Neural progenitor cell (in vitro differentiated cells): ENCODE data around the gene ENTREP3. TPM values are rescaled to one million over a fixed set of nuclear protein-coding genes. Genes with fewer than 3 reads are reported as not detected.
"Not testable (repeated sequence)": the region's sequence is repeated elsewhere in the genome, so short reads cannot be mapped to it uniquely, and the experiment has no call there.

Experiments used
- DNase-seq: peaks from one replicate; pipeline ENCODE4 v3.0.0-alpha.2; 2016; ENCODE audit warnings: low spot score
- H2AFZ ChIP-seq: fragments of 200-600 bp; sonication (generic); replicated peaks from 2 replicates; pipeline ENCODE4 v1.6.1; 2016; ENCODE audit warnings: antibody characterized with exemption
- H3F3A ChIP-seq: fragments of 200-600 bp; sonication (generic); 2 replicates; pipeline ENCODE4 v1.6.1; 2016; ENCODE audit warnings: antibody characterized with exemption, low read depth
- H3K27ac ChIP-seq: fragments of 200-600 bp; sonication (generic); 2 replicates; pipeline ENCODE4 v1.5.1; 2016; ENCODE audit warnings: mild to moderate bottlenecking
- H3K27me3 ChIP-seq: fragments of 200-600 bp; sonication (generic); 2 replicates; pipeline ENCODE4 v1.6.1; 2016; ENCODE audit warnings: mild to moderate bottlenecking, moderate library complexity
- H3K36me3 ChIP-seq: fragments of 200-600 bp; sonication (generic); 2 replicates; pipeline ENCODE4 v1.5.1; 2016
- H3K4me1 ChIP-seq: fragments of 200-600 bp; sonication (generic); 2 replicates; pipeline ENCODE4 v1.6.1; 2016; ENCODE audit warnings: mixed run types
- H3K4me2 ChIP-seq: fragments of 200-600 bp; sonication (generic); 2 replicates; pipeline ENCODE4 v1.6.1; 2016
- H3K4me3 ChIP-seq: fragments of 200-600 bp; sonication (generic); 2 replicates; pipeline ENCODE4 v1.5.1; 2016
- H3K79me2 ChIP-seq: fragments of 200-600 bp; sonication (generic); 2 replicates; pipeline ENCODE4 v1.6.1; 2016; ENCODE audit warnings: low read depth
- H3K9ac ChIP-seq: fragments of 200-600 bp; sonication (generic); 2 replicates; pipeline ENCODE4 v1.6.1; 2016
- H3K9me3 ChIP-seq: fragments of 200-600 bp; sonication (generic); 2 replicates; pipeline ENCODE4 v1.5.1; 2016; ENCODE audit warnings: low read depth
- H4K20me1 ChIP-seq: fragments of 200-600 bp; sonication (generic); 2 replicates; pipeline ENCODE4 v1.6.1; 2016; ENCODE audit warnings: low read depth
- H3K27ac Mint-ChIP-seq: 3 replicates; pipeline ENCODE4 v1.8.0; 2021; ENCODE audit warnings: mixed read lengths
- H3K27me3 Mint-ChIP-seq: 2 replicates; pipeline ENCODE4 v1.8.0; 2022; ENCODE audit warnings: low read depth, mild to moderate bottlenecking, inconsistent platforms, moderate library complexity, mixed read lengths; ENCODE audit not compliant: insufficient read depth
- H3K36me3 Mint-ChIP-seq: 3 replicates; pipeline ENCODE4 v1.8.0; 2021; ENCODE audit warnings: mixed read lengths
- H3K4me1 Mint-ChIP-seq: 3 replicates; pipeline ENCODE4 v1.8.0; 2021; ENCODE audit warnings: mixed read lengths
- H3K4me3 Mint-ChIP-seq: 3 replicates; pipeline ENCODE4 v1.8.0; 2021; ENCODE audit warnings: mild to moderate bottlenecking, moderate library complexity, mixed read lengths
- H3K9me3 Mint-ChIP-seq: 3 replicates; pipeline ENCODE4 v1.8.0; 2020; ENCODE audit warnings: mixed read lengths
- CTCF ChIP-seq: fragments of 200-600 bp; sonication (generic); IDR thresholded peaks from 2 replicates; pipeline ENCODE4 v1.5.1; 2017; ENCODE audit warnings: antibody characterized with exemption, mild to moderate bottlenecking
- EZH2 ChIP-seq: fragments of 200-600 bp; sonication (generic); IDR thresholded peaks from 2 replicates; pipeline ENCODE4 v1.6.1; 2017; ENCODE audit warnings: antibody characterized with exemption, mild to moderate bottlenecking, moderate library complexity
- EZH2phosphoT487 ChIP-seq: fragments of 200-600 bp; sonication (generic); IDR thresholded peaks from 2 replicates; pipeline ENCODE4 v1.6.1; 2017; ENCODE audit warnings: antibody characterized with exemption
- total RNA-seq: library from RNA; depleted of rRNA; stranded (reverse); fragments of >200 nt; gene quantifications from 2 replicates; pipeline ENCODE4 v1.2.3, GENCODE V29; 2015; ENCODE audit warnings: low replicate concordance

Gene ENTREP3
- total RNA-seq, 1 donor from 2014 or later = 4.8 TPM

- Histone ChIP-seq H2AFZ (peak overlapping the region; percentile 50), H3K4me2 (peak overlapping the region; percentile 74), H4K20me1 (no peaks in the 10 kb centered on the region), H3K36me3 (no peaks in the 10 kb centered on the region), H3K9me3 (no peaks in the 10 kb centered on the region), H3K4me3 (peak overlapping the region; percentile 47), H3K27me3 (no peaks in the 10 kb centered on the region), H3K4me1 (peaks cover 19% of the 10 kb centered on the region), H3K27ac (no peak overlapping the region), H3K9ac (no peak overlapping the region), H3F3A (peaks cover 32% of the 10 kb centered on the region), H3K79me2 (peaks cover 11% of the 10 kb centered on the region)
- TF ChIP-seq EZH2phosphoT487 (no peak), EZH2 (no peak), CTCF (peak; percentile 99)
- H3K4me3 Mint-ChIP-seq = peak overlapping the region; percentile 48
- DNase-seq = peak; percentile 98
- H3K27ac Mint-ChIP-seq = peak overlapping the region; percentile 14
- H3K9me3 Mint-ChIP-seq = no peaks in the 10 kb centered on the region
- H3K4me1 Mint-ChIP-seq = peaks cover 32% of the 10 kb centered on the region
- peaks cover 10% of the 10 kb centered on the region for H3K36me3 Mint-ChIP-seq
- peaks cover 10% of the 10 kb centered on the region for H3K27me3 Mint-ChIP-seq
Measured at GRCh38 chr1:155250633-155251449, 4.4 kb downstream of the ENTREP3 start.

- Histone ChIP-seq H3K9me3 (no peaks in the 10 kb centered on the region), H3K4me3 (peak overlapping the region; percentile 47), H3K36me3 (no peaks in the 10 kb centered on the region), H3K9ac (no peak overlapping the region), H3K4me2 (peak overlapping the region; percentile 74), H3K79me2 (peaks cover 11% of the 10 kb centered on the region), H3K27me3 (no peaks in the 10 kb centered on the region), H2AFZ (peak overlapping the region; percentile 50), H4K20me1 (no peaks in the 10 kb centered on the region), H3F3A (peaks cover 34% of the 10 kb centered on the region), H3K27ac (no peak overlapping the region), H3K4me1 (peaks cover 22% of the 10 kb centered on the region)
- H3K9me3 Mint-ChIP-seq = no peaks in the 10 kb centered on the region
- H3K4me3 Mint-ChIP-seq = no peak overlapping the region
- DNase-seq = no peak
- H3K4me1 Mint-ChIP-seq = peaks cover 36% of the 10 kb centered on the region
- H3K36me3 Mint-ChIP-seq = peaks cover 11% of the 10 kb centered on the region
- H3K27ac Mint-ChIP-seq = no peak overlapping the region
- peaks cover 10% of the 10 kb centered on the region for H3K27me3 Mint-ChIP-seq
- TF ChIP-seq EZH2 = no peak
- no peak for TF ChIP-seq EZH2phosphoT487
- no peak for TF ChIP-seq CTCF
Measured at GRCh38 chr1:155250246-155250632, 5.0 kb downstream of the ENTREP3 start.

- Mint-ChIP-seq H3K27me3 (peaks cover 9% of the 10 kb centered on the region), H3K4me1 (peaks cover 36% of the 10 kb centered on the region), H3K27ac (no peak overlapping the region), H3K4me3 (no peak overlapping the region), H3K9me3 (peaks cover 2% of the 10 kb centered on the region), H3K36me3 (peaks cover 11% of the 10 kb centered on the region)
- Histone ChIP-seq H2AFZ (no peak overlapping the region), H3K36me3 (no peaks in the 10 kb centered on the region), H3K9ac (no peak overlapping the region), H3K4me3 (no peak overlapping the region), H3K4me2 (no peak overlapping the region), H4K20me1 (no peaks in the 10 kb centered on the region), H3F3A (peaks cover 49% of the 10 kb centered on the region), H3K27ac (no peak overlapping the region), H3K9me3 (no peaks in the 10 kb centered on the region), H3K4me1 (peaks cover 14% of the 10 kb centered on the region), H3K27me3 (no peaks in the 10 kb centered on the region), H3K79me2 (no peaks in the 10 kb centered on the region)
- DNase-seq = no peak
- no peak for TF ChIP-seq CTCF
- TF ChIP-seq EZH2 = no peak
- TF ChIP-seq EZH2phosphoT487 = no peak
Measured at GRCh38 chr1:155247667-155248553, 7.4 kb downstream of the ENTREP3 start.

GRCh38 chr1:155246796-155247195 lies 8.5 kb downstream of the ENTREP3 start:
- not testable (repeated sequence) for H3K27me3 Mint-ChIP-seq, H3K27ac Mint-ChIP-seq, H2AFZ ChIP-seq, H3K4me2 ChIP-seq, H3K27me3 ChIP-seq, H3K9me3 ChIP-seq, H3K27ac ChIP-seq, H3K9ac ChIP-seq, H3K4me3 Mint-ChIP-seq, H4K20me1 ChIP-seq, H3K79me2 ChIP-seq, H3K36me3 Mint-ChIP-seq, H3K4me3 ChIP-seq, DNase-seq, H3K36me3 ChIP-seq, H3K9me3 Mint-ChIP-seq
- H3K4me1 Mint-ChIP-seq = peaks cover 36% of the 10 kb centered on the region
- Histone ChIP-seq H3K4me1 (peaks cover 14% of the 10 kb centered on the region), H3F3A (peaks cover 52% of the 10 kb centered on the region)
